Gastrocnemius medialis (tissue), 4 donors: ENCODE results near the gene OR2Z1.

ENCODE experiments used
- POLR2A ChIP-seq, 2 donors: fragments of 450-650 bp; IDR thresholded peaks; one replicate each; pipeline ENCODE4 v1.6.1; 2017; ENCODE audit warnings: antibody characterized with exemption in 2 of 2, mild to moderate bottlenecking in 2 of 2, moderate library complexity in 2 of 2
- TF ChIP-seq, protein P1 (sequence below), 5 experiments: fragments of 450-650 bp in 3 of 5; fragments of 200-600 bp in 2 of 5; sonication (generic) in 2 of 5; IDR thresholded peaks in 4 of 5; conservative IDR thresholded peaks in 1 of 5; 1 replicate in 4 of 5; 2 replicates in 1 of 5; pipeline ENCODE4 v1.5.1; 2016 to 2019; ENCODE audit warnings: antibody characterized with exemption in 5 of 5, mild to moderate bottlenecking in 3 of 5, moderate library complexity in 3 of 5

DNA sequence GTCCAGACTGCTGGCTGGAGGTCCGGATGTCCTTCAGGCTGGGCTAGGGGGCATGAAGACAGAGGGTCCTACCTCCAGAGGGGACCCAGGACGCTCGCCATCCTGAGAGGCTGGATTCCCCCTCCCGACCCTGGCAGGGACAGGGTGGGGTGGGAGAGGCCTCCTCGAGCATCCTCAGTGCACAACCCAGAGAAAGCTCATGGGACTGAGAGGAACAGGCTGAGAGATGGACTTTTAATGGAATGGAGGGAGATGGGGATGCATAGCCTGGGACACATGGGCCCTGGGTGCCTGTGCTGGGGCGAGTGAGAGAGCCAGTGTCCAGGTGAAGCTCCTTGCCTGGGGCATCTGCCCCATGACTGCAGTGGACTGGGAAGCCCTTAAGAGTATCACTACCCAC, 25.9 kb upstream of the OR2Z1 start:
- TF ChIP-seq, protein P1, sequence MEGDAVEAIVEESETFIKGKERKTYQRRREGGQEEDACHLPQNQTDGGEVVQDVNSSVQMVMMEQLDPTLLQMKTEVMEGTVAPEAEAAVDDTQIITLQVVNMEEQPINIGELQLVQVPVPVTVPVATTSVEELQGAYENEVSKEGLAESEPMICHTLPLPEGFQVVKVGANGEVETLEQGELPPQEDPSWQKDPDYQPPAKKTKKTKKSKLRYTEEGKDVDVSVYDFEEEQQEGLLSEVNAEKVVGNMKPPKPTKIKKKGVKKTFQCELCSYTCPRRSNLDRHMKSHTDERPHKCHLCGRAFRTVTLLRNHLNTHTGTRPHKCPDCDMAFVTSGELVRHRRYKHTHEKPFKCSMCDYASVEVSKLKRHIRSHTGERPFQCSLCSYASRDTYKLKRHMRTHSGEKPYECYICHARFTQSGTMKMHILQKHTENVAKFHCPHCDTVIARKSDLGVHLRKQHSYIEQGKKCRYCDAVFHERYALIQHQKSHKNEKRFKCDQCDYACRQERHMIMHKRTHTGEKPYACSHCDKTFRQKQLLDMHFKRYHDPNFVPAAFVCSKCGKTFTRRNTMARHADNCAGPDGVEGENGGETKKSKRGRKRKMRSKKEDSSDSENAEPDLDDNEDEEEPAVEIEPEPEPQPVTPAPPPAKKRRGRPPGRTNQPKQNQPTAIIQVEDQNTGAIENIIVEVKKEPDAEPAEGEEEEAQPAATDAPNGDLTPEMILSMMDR (IDR thresholded peaks at IDR 0.05 in 4 of 5, conservative IDR thresholded peaks at IDR 0.05 in 1 of 5), result no peak
- TF ChIP-seq POLR2A (IDR thresholded peaks at IDR 0.05), result no peak
